ENCODE results near the gene CYSTM1.

CYSTM1 gene

GRCh38 chr5:140239939-140240700 is 65.1 kb downstream of the CYSTM1 start:
- peak; percentile 80 for DNase-seq

GRCh38 chr5:140240987-140241706 is 66.2 kb downstream of the CYSTM1 start:
- no peak for DNase-seq

GRCh38 chr5:140242099-140242498 is 67.1 kb downstream of the CYSTM1 start:
- DNase-seq: no peak

GRCh38 chr5:140242890-140243585 is 68.0 kb downstream of the CYSTM1 start:
- DNase-seq: no peak

GRCh38 chr5:140243706-140244250 is 68.8 kb downstream of the CYSTM1 start:
- no peak for DNase-seq

- DNase-seq: peak; percentile 88
These were observed 69.6 kb downstream of the CYSTM1 start for GRCh38 chr5:140244525-140245025.

GRCh38 chr5:140245341-140245740 is 70.4 kb downstream of the CYSTM1 start:
- no peak for DNase-seq

GRCh38 chr5:140245926-140246325 is 70.9 kb downstream of the CYSTM1 start:
- no peak for DNase-seq

- DNase-seq: no peak
These were observed 71.6 kb downstream of the CYSTM1 start for GRCh38 chr5:140246378-140247122.

- no peak for DNase-seq
These were observed 73.4 kb downstream of the CYSTM1 start for GRCh38 chr5:140248414-140248813.

GRCh38 chr5:140249536-140249935 is 74.5 kb downstream of the CYSTM1 start:
- no peak for DNase-seq

GRCh38 chr5:140250386-140250785 is 75.4 kb downstream of the CYSTM1 start:
- DNase-seq: no peak

GRCh38 chr5:140251527-140251973 is 76.6 kb downstream of the CYSTM1 start:
- peak; percentile 79 for DNase-seq

GRCh38 chr5:140252470-140253126 is 77.6 kb downstream of the CYSTM1 start:
- DNase-seq: no peak

GRCh38 chr5:140253985-140254384 is 79.0 kb downstream of the CYSTM1 start:
- no peak for DNase-seq

GRCh38 chr5:140255460-140256157 is 80.6 kb downstream of the CYSTM1 start:
- DNase-seq: no peak

- no peak for DNase-seq
These were observed 81.7 kb downstream of the CYSTM1 start for GRCh38 chr5:140256726-140257125.

- no peak for DNase-seq
These were observed 83.0 kb downstream of the CYSTM1 start for GRCh38 chr5:140258016-140258415.

GRCh38 chr5:140258873-140259272 is 83.9 kb downstream of the CYSTM1 start:
- no peak for DNase-seq

- DNase-seq: no peak
These were observed 84.5 kb downstream of the CYSTM1 start for GRCh38 chr5:140259500-140259899.

- DNase-seq: no peak
These were observed 85.2 kb downstream of the CYSTM1 start for GRCh38 chr5:140260089-140260656.
